ENCODE measurements around the gene MAGI3.

The MAGI3 gene

DNA sequence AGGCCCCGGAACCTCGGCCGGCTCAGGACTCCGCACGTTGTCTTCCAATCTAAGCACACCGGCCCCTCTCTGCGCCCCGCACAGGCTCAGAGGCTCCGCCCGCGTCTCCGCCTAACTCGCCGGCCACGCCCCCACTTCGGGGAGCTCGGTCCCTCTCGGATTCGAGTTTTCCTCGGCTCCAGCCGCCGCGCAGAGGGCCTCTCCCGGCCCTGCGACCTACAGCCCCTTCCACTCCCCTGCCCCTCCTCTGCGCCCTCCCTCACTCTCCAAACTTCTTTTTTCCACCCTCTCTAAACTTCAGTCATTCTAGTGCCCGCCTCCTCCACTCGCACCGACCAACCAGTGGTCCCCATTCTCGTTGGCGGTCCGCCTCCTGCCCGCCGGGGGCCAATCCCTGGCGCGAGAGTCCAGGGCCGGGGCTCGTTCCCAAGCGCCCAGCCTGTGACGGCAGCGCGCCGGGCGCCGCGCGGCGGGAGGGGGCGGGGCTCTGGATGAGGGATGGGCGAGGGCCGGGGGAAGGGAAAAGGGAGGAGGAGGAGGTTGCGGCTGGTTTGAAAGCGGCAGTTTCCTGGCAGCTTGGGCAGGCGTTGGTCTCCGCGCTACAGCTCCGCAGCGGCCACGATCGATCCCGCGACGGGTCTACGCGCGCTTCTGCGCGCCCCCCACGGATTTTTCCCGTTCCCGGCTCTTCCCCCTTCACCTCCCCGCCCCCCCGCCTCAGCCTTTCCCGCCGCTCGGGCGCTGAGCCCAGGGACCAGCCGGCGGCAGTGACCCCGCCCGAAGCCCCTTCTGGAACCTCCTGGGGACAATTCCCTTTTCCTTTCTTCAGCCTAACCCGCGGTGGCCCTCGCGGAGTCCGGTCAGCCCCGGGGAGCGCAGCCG lies at the start of gene MAGI3:
TSS of gene MAGI3 (plus strand) at position 563 of the 882 bp plus-strand sequence. CDS start 519 bp downstream, outside the sequence.
- DNase-seq, result peak; percentile 96

DNA sequence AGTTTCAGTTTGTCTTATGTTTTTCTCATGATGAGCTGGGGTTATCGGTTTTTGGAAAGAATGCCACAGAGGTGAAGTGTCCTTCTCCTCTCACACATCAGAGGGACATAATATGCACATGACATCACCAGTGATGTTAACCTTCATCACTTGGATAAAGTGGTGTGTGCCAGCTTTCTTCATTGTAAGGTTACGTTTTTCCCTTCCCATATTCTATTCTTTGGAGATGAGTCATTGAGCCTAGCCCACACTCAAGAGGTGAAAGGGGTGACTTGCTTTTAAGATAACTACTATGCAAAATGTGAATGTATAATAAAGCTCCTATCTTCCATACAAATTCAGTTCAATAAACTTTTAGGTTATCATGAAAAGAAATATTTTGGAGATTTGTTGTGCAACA lies 36.7 kb upstream of the MAGI3 start:
- no peak for DNase-seq

DNA sequence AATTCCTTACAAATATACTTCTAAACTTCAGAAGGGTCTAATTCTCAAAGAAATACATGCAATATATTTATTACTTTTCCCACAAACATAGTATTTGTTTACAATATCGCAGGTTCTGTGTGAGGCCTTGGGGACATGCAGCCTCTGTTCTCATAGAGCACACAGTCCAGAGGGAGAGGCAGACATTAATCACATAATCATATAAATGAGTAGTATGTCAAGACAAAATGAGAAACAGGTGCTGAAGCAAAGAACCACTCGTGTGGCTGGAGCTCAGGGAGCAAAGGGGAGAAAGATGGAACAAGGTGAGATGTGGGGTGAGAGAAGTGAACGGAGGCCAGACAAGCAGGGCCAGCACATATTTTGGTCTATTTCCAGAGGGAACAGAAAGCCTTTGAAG lies 26.4 kb upstream of the MAGI3 start:
- no peak for DNase-seq

DNA sequence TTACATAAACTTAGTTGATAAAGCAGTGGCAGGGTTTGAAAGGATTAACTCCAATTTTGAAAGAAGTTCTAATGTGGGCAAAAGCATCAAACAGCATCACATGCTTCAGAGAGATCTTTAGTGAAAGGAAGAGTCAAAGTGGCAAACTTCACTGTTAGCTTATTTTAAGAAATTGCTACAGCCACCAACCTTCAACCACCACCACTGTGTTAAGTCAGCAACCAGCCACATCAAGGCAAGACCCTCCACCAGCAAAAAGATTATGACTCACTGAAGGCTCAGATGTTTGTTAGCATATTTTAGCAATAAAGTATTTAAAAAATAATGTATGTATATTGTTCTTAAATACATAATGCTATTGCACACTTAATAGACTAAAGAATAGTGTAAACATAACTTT lies 21.3 kb upstream of the MAGI3 start:
- no peak for DNase-seq

DNA sequence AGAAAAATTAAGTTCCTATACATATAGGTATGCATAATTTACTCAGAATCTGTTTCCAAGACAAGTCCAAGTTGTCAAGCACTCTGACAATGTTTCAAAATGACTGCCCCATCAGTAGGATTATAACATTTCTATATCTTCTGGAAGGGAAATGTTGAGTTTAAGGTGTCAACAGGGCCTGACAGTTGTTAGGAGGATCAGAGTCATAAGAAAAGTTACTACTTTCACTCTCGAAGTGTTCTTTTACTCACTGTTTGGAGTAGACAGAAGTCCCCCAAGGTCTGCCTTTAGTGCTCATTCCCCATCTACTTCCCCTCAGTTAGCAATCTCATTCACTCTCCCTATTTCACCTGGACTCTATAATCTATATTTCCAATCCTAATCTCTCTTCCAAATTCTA lies 20.6 kb upstream of the MAGI3 start:
- DNase-seq, result no peak

DNA sequence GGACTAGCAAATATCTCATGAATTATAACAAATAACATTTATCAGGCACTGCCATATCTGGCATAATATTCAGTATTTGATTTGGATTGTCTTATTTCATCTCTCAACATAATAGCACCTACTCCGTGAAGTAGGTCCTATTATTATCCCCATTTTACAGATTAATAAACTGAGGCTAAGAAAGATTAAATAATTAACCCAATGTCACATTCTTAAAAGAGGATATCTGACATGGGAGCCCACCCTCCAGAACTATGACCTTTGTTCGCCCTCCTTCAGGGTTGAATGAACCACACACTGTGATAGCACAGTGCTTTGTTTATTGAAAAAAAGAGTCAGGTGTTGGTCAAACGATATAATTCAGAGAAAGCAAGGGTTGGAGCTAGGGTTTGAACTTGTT lies 19.4 kb upstream of the MAGI3 start:
- no peak for DNase-seq

DNA sequence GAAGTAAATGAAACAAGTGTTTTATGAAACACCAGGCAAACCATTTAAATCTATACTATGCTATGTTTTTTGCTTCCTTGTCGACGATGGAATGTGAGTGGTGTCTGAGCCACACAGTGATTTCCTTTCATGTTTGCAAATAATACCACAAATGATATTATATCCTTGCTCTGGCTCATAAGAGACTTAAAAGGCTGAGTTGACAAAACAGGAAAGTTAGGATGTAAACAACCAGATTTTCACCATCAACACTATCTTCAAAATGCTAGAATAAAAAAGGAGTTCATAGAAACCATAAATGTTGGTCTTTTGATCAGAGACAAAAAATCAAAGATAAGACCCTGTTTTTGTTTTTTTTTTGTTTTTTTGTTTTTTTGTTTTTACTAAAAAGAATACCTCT lies 17.8 kb upstream of the MAGI3 start:
- DNase-seq, result no peak

DNA sequence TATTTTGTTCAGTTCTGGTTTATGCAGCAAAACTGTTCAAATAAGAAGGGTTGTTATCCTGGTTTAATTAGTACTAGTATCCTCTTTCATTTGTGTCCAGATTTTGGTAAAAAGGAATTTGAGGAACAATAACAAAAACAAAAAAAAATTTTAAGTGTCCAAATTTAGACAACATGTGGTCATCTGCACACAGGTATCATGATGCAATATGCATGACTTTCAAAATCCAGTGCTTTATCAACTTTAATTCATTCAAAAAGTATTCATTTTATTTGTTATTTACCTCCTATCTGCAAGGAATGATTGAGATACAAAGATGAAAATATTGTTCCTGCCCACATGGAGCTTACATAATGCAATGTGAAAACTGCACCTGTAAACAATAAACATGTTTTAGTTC lies 16.7 kb upstream of the MAGI3 start:
- no peak for DNase-seq

DNA sequence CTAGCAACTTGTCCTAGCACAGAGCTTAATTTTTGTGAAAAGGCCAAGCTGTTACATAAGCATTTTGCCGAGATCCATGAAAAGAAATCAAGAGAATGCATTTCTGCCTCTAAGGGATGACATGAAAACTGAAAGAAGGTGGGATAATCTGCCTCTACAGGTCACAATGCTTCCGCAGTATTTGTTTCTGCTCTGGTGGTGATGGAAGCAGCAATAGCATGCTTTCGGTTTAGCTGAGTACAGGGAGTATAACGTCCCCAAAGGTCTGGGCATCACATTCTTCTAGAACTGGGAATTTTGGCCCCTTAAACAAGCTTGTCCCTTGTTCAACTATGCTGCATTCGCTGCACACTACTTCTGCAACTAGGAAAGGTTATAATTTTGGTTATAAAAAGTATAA lies 14.4 kb upstream of the MAGI3 start:
- DNase-seq, result no peak

DNA sequence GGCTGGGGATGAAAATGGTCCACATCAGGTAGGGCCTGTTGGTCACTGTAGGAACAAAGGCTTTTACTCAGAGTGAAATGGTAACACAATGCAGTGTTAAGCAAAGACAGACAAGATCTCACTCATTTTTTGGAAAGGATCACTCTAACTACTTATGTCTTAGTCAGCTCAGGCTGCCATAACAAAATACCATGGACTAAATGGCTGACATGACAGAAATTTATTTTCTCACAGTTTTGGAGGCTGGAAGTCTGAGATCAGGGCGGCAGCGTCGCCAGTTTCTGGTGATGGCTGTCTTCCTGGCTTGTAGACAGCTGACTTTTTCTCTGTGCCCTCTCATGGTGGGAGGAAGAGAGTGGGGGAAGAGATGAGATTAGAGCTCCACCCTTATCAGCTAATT lies 10.2 kb upstream of the MAGI3 start:
- DNase-seq, result no peak

DNA sequence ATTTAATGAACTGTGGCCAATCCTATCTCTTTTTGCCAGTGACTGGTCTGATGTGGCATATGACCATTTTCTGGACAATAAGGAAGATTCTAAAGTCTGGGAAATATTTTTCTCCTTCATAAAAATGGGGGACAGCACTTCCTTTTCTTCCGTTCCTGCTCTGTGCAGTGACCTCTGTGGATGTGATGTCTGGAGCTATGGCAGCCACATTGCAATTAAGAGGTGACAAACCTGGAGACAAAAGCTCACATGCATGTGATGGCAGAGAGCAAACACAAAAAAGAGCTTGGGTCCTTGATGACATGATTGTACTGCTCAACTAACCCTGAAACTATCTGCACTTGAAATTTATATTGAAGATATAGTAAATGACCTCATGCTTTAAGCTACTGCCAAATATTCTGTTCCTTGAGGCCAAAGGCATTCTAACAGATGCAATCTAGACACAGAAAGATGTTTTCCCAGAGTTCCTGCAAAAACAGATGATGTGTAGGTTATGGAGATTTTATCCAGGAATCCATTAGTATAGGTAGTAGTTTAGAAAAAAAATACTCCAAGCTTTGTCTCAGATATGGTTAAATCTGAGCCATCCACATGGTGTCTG lies 2.2 kb upstream of the MAGI3 start:
- DNase-seq, result no peak

DNA sequence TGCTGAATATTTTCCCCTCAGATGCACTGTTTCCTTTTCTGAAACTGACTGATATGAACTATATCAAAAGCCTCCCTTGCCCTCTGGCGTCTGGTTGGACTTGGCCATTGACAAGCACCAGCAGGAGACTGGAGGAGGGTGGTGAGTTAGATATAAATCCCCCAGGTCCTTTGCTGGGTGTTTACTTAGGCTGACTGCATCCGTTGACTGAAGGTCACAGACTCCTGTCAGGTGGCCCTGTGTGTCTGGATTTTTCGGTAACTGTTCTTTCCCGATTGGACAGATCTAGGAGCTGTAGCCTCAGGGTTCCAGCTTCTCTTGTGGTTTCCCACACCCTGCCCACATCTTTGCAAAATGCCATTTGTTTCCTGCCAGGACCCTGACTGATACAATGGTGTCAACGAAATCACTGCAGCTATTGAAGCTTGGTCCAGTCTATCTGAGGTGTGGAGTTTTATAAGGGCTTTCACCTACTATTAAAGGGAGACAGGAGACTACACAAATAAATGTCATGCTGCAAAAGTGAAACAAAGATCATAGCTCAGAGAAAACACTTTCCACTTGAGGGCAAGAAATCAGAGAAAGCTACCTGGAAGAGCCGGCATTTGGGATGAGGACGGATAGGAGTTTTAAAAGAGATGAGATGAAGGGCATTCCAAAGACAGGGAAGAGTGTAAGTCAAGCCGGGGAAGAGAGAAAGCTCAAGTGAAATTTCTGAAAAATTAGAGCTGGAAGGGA lies 1.5 kb upstream of the MAGI3 start:
- peak; percentile 17 for DNase-seq

DNA sequence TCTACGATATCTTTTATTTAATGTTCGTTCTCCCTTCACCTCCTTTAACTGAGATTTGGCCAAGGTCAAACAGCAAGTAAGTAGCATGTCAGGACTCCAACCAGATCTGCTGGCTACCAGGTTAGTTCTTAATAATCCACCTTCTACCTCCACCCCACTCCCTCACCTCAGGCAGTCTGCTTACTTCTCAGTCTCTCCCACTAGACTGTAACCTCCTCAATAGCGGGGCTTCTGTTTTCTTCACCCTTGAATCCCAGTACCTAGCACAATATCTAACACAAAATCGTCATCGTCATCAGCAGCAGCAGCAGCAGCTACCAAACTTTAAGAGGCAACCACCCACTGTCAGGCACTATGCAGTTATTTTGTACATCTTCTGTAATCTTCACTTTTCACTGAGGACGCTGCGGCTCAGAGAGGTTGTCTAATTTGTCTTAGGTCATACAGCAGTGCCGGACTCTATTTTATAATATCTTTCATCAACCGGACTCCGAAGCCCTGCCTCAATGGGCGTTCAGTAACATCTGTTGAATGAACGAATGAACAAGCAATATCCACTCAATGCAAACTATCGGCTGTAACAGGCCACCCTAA lies 859 bp upstream of the MAGI3 start:
- no peak for DNase-seq

DNA sequence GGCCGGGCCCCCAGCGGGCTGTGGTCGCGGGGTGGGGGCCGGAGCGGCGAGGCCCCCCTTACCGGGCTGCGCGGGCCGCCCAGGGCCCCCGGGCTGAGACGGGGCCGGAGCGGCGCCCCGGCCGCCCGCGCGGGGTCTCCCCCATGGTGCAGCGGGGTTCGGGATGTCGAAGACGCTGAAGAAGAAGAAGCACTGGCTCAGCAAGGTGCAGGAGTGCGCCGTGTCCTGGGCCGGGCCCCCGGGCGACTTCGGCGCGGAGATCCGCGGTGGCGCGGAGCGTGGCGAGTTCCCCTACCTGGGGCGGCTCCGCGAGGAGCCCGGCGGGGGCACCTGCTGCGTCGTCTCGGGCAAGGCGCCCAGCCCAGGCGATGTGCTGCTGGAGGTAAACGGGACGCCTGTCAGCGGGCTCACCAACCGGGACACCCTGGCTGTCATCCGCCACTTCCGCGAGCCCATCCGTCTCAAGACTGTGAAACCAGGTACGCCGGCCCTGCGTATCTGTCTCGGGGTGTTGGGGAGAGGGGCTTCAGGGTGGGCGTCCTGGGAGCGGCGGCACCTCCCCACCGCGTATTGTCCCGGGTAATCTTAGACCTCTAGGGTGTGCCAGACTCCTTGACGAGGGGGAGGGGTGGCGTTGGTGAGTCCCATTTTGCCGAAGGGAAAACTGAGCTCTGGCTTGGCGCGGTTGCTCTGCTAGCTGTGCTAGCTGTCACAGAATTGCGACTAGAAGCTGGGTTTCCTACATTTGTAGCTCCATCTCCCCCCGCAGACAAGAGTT lies 745 bp downstream of the MAGI3 start:
- no peak for DNase-seq

DNA sequence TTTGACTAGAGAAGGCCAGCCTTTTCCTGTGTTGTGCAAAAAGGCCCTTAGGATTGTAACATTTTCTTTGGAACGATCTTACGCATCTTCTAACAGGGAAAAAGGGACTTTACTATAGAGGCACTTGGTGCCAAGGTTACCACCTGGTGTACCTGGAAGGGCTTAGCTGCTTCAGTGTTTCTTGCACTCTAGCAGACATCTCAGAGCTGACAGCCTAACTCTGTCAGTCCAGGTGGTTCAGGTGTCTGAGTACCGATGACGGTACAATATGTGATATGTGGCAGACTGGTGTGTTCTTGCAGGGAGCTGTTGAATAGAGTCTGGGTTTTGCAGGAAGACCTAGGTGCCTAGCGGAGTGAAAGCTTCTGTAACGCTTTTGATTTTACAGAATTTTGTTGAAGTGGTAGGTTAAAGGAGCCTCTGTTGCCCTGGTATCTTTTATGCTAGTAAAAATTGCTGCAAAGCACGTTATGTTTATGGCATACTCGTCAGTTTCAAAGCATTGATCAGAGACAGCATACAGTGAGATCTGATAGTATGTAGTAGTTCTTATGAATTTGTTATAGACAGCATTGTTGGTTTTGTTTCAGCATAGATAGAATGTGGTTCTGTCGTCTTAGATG lies 1.4 kb downstream of the MAGI3 start:
- DNase-seq, result no peak

DNA sequence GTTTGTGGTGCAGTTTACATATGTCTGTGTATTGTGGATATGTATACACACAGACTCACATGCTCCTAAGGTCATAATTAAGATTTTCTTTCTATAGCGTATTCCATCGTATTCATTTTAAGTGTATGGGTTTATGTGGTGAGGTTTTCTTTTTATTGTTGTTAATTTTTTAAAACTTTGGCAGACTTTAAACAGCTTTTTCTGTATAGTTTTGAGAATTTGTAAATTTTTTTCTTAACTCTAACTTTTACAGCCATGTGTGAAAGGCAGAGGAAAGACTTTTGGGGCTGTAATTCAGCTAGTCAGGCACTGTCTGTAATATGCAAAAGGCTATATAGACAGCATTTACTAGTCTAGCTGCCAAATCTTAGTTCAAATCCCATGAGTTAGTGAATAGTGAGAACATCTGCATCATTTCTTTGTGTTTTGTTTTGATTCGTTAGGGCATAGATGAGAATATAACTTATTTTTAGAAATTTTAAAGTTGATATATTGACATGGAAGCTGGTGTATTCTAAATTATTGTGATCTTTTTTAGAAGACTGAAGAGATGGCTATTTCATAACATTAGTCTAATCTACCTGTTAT lies 2.3 kb downstream of the MAGI3 start:
- no peak for DNase-seq

DNA sequence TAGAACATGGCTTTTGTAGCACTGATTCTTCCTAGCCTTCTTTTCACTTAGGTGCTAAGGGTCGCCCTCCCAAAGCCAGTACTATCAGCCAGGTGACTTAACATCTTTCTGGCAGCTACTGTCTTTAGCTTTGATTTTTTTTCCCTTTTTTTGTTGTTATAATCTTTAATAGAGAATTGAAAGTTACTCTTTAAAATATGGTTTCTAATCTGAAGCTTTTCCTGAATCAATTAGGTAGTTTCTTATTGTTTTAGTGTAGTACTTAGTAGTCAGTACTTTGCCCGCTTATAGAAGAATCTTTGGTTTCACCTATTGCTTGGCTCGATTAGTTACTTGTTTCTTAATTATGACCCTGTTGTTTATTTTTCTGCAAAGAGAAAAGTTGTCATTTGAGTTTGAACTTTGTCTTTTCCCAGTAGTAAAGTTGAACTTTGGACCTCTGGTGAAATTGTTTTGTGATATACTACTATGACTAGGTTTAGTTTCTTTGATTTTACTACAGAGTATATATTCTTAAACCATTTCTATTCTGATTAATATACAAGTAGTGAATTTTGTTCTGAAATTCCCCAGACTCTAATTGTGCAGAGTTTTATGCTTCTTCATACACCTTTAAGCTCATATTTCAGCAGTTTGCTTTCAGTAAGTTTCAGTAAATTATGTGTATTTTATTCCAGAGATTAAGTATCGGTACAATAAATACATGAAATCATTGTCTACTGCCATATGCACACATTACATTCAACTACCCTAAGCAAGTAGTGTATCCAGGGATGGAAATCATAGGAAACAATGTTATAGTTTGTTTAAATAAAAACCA lies 3.9 kb downstream of the MAGI3 start:
- no peak for DNase-seq

DNA sequence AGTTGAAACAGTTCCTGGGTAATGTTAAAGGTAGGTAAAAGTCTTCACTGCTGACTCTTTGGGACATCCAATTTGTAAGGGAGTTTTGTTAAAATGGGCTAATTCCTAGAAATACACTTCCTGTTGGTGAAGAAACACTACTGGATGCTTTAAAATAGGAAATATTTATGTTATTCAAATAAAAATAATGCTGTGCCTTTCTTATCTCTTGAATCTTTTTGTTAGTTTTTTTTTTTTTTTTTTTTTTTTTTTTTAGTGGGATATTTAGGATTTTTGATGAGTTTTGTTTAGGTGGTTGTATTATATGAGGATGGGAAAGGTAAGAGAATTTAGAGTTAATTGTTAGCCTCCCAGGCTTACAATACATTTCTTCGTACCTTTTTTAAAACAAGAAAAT lies 4.5 kb downstream of the MAGI3 start:
- no peak for DNase-seq

DNA sequence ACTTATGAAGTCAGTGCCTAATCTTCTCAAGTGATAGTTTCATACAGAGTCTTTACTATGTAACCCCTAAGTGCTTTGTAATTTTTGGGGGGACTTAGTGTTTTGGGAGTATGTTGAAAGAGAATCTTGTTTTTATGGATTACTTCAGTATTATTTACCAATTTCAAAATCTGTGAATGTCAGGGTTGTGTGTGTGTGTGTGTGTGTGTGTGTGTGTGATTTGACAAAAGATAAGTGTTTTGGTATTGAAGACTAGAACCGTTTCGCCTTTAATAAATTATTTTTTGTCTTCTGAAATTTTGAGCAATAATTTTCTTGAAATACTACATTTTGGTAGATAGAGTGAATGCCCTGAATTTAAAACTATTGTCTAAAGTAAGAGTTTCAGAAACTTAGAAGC lies 5.8 kb downstream of the MAGI3 start:
- no peak for DNase-seq

DNA sequence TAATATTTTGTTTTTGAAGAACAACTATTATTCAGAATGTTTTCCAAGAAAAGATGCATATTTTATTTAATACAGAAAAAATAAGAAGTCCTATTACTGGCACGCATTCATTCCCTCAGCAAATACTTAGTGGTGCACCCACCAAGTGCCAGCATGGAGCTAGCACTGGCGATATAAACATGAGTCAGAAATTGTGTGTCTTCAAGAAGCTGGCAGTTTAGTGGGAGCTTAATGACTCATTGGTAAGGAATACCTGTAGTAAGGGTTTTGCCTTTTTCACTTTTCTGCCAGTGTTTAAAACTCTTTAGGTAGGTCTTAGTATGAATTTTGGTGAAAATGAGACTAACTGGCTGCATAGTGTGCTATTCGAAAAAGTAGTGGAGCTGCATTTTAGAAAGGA lies 6.3 kb downstream of the MAGI3 start:
- DNase-seq, result no peak

DNA sequence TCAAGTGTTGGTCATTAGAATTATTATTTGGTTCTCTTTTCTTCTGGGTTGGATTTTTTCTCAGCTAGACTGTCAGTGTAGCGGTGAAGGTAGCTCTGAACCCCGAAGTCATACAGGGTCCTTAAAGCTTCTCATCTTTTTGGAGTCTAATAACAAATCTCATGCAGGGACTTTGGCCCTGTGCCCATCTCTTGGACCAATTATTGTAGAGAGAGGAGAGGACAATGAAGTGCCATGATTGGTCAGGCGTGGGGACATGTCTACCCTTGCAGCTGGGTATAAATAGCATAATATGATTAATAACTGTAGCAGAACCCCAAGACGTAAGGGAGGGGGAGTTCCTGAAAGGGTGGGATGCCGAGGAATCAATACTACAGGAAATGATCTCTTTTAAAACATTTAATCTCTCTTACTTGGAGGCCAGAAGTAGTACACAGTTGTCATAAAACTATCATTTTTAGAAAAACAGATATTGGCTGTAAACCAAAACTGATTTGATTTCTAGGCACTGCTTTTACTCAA lies 8.8 kb downstream of the MAGI3 start:
- DNase-seq, result no peak
